K562 (cell line): Measurements from ENCODE around the gene SLC26A3. TPM values are rescaled to one million over a fixed set of nuclear protein-coding genes. Genes with fewer than 3 reads are reported as not detected.

Source experiments
- HMG20B ChIP-seq: fragments of 250-450 bp; sonication (Bioruptor Pico); IDR thresholded peaks from 2 replicates; pipeline ENCODE4 v1.5.0; 2021; ENCODE audit warnings: mild to moderate bottlenecking
- HNRNPK ChIP-seq: fragments of 200-400 bp; formaldehyde crosslinking; IDR thresholded peaks from one replicate; pipeline ENCODE4 v1.6.1; 2018; ENCODE audit warnings: mild to moderate bottlenecking, low read depth, low read length; ENCODE audit not compliant: poor library complexity, severe bottlenecking
- HSF4 ChIP-seq: fragments of 250-450 bp; sonication (Bioruptor Pico); IDR thresholded peaks from 2 replicates; pipeline ENCODE4 v2.1.2; 2022; ENCODE audit warnings: mild to moderate bottlenecking, moderate library complexity, borderline replicate concordance
- ZFP1 ChIP-seq: fragments of 450-650 bp; formaldehyde crosslinking; IDR thresholded peaks from 2 replicates; pipeline ENCODE4 v1.4.0; 2020; ENCODE audit warnings: mild to moderate bottlenecking, mixed read lengths
- ZNF766 ChIP-seq: fragments of 200-800 bp; sonication (Bioruptor generic); conservative IDR thresholded peaks from 2 replicates; pipeline ENCODE4 v1.6.1; 2016; ENCODE audit warnings: missing genetic modification characterization, missing compliant biosample characterization
- polyA plus RNA-seq, 8 experiments: library from polyadenylated mRNA; depleted of rRNA in 4 of 8; stranded (reverse) in 5 of 8; unstranded in 3 of 8; fragments of >200 nt; fragmentation: Nextera tagmentation in 2 of 8; fragmentation: Illumina TruSeq in 1 of 8; extraction: Ambion mirVana in 2 of 8; extraction: Trizol in 1 of 8; gene quantifications; 2 replicates each; pipeline versions ENCODE4 v1.2.1 to v1.2.3, GENCODE V29; 2011 to 2014; ENCODE audit warnings: inconsistent platforms in 1 of 8, missing spikeins in 1 of 8
- total RNA-seq, 7 experiments: library from RNA; depleted of rRNA in 6 of 7; stranded (reverse); fragments of >200 nt in 6 of 7; fragmentation: Illumina TruSeq in 2 of 7; extraction: Trizol in 2 of 7; gene quantifications; 2 replicates each; pipeline versions ENCODE4 v1.2.1 to v1.2.3, GENCODE V29; 2011 to 2021; ENCODE audit warnings: low replicate concordance in 1 of 7
- TF ChIP-seq, protein P1 (sequence below): sonication (generic); formaldehyde crosslinking; IDR thresholded peaks from 2 replicates; pipeline ENCODE4 v1.8.0; 2023; ENCODE audit warnings: mild to moderate bottlenecking, missing genetic modification reagents
- TF ChIP-seq, protein P2 (sequence below): fragments of 250-450 bp; sonication (Bioruptor Pico); IDR thresholded peaks from 2 replicates; pipeline ENCODE4 v1.8.0; 2021; ENCODE audit warnings: borderline replicate concordance, mild to moderate bottlenecking, moderate library complexity; ENCODE audit not compliant: poor library complexity, severe bottlenecking
- TF ChIP-seq, protein P3 (sequence below): fragments of 450-650 bp; IDR thresholded peaks from 2 replicates; pipeline ENCODE4 v1.6.1; 2016; ENCODE audit warnings: borderline replicate concordance
- TF ChIP-seq, protein P4 (sequence below): fragments of 450-650 bp; IDR thresholded peaks from 2 replicates; pipeline ENCODE4 v1.6.1; 2018; ENCODE audit warnings: mild to moderate bottlenecking, low read depth; ENCODE audit not compliant: partially characterized antibody

Gene SLC26A3
- total and polyA plus RNA-seq, 9 of the 15 experiments (the other 6 are each of a cell fraction or from before 2014, with no cell fraction given), result 0.86 TPM; not detected in 8

DNA sequence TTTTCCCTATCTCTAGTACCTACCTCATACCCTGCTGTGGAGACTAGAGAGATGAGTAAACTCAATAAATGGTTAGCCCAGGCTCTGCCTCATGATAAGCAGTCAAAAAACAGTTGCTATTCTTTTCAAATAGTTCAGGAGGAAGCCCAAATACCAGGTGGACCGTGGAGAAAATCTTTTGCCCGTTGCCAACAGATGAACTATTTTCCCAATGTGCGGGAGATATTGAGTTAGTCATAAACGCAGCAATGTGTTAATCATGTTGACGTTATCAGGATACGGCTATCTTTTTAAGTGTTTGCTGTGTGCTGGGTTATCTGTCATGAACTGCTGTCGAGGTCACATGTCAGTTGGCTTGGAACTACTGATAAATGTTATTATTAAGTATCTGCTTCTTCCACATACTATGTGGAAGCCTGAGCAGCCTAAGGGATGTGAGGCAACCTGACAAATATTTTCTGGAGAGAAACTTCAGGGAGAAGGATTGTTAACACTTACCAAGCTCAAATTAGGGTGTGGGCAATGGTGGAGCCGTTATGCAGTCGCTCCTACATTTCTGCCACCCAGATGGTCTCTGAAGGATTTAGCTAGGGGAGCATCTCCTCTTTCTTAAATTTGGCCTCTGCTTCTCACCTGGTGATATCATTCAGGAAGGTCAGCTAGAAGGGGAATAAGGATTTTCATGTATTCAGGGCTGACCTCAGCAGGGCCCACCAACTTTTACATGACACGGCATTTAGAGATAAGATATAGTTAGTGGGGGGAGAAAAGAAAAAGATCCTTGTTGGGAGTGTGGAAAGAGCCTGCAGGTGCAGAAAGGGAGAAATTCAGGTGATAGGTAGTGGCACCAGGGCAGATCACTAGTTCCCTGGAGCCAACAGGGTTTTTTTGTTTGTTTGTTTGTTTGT lies 33.5 kb upstream of the SLC26A3 start (continued):
- TF ChIP-seq, protein P1, sequence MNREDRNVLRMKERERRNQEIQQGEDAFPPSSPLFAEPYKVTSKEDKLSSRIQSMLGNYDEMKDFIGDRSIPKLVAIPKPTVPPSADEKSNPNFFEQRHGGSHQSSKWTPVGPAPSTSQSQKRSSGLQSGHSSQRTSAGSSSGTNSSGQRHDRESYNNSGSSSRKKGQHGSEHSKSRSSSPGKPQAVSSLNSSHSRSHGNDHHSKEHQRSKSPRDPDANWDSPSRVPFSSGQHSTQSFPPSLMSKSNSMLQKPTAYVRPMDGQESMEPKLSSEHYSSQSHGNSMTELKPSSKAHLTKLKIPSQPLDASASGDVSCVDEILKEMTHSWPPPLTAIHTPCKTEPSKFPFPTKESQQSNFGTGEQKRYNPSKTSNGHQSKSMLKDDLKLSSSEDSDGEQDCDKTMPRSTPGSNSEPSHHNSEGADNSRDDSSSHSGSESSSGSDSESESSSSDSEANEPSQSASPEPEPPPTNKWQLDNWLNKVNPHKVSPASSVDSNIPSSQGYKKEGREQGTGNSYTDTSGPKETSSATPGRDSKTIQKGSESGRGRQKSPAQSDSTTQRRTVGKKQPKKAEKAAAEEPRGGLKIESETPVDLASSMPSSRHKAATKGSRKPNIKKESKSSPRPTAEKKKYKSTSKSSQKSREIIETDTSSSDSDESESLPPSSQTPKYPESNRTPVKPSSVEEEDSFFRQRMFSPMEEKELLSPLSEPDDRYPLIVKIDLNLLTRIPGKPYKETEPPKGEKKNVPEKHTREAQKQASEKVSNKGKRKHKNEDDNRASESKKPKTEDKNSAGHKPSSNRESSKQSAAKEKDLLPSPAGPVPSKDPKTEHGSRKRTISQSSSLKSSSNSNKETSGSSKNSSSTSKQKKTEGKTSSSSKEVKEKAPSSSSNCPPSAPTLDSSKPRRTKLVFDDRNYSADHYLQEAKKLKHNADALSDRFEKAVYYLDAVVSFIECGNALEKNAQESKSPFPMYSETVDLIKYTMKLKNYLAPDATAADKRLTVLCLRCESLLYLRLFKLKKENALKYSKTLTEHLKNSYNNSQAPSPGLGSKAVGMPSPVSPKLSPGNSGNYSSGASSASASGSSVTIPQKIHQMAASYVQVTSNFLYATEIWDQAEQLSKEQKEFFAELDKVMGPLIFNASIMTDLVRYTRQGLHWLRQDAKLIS (CRISPR knock-in tag), result peak; percentile 77; the same call in 1 of the 2 replicates
- TF ChIP-seq HSF4 (CRISPR knock-in tag) (no peak), ZFP1 (CRISPR knock-in tag) (no peak), HNRNPK (no peak), ZNF766 (CRISPR knock-in tag) (peak; percentile 97), HMG20B (CRISPR knock-in tag) (no peak)
- TF ChIP-seq, protein P2, sequence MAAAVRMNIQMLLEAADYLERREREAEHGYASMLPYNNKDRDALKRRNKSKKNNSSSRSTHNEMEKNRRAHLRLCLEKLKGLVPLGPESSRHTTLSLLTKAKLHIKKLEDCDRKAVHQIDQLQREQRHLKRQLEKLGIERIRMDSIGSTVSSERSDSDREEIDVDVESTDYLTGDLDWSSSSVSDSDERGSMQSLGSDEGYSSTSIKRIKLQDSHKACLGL (CRISPR knock-in tag), result no peak
- TF ChIP-seq, protein P3, sequence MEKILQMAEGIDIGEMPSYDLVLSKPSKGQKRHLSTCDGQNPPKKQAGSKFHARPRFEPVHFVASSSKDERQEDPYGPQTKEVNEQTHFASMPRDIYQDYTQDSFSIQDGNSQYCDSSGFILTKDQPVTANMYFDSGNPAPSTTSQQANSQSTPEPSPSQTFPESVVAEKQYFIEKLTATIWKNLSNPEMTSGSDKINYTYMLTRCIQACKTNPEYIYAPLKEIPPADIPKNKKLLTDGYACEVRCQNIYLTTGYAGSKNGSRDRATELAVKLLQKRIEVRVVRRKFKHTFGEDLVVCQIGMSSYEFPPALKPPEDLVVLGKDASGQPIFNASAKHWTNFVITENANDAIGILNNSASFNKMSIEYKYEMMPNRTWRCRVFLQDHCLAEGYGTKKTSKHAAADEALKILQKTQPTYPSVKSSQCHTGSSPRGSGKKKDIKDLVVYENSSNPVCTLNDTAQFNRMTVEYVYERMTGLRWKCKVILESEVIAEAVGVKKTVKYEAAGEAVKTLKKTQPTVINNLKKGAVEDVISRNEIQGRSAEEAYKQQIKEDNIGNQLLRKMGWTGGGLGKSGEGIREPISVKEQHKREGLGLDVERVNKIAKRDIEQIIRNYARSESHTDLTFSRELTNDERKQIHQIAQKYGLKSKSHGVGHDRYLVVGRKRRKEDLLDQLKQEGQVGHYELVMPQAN, result no peak
- TF ChIP-seq, protein P4, sequence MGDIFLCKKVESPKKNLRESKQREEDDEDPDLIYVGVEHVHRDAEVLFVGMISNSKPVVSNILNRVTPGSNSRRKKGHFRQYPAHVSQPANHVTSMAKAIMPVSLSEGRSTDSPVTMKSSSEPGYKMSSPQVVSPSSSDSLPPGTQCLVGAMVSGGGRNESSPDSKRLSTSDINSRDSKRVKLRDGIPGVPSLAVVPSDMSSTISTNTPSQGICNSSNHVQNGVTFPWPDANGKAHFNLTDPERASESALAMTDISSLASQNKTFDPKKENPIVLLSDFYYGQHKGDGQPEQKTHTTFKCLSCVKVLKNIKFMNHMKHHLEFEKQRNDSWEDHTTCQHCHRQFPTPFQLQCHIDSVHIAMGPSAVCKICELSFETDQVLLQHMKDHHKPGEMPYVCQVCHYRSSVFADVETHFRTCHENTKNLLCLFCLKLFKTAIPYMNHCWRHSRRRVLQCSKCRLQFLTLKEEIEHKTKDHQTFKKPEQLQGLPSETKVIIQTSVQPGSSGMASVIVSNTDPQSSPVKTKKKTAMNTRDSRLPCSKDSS, result no peak
